ENCODE results near the gene SCN1B.

Gene SCN1B

DNA sequence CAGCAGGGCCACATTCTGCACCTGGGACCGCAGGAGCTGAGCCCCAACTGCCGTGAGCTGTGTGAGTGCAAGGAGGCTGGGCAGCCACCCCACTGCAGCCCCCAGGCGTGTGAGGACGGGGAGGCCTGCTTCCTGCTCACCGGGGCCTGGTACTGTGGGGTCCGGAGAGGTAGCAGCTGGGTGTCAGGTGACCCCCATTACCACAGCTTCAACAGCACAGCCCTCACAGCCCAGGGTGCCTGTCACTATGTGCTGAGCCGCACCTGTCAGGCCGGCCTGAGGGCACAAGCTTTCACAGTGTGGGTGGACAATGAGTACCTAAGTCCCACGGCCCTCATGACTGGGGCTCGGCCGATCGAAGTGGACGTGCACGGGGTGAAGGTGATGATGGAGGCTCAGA is 49.6 kb downstream of the SCN1B start:
- DNase-seq = no peak

GRCh38 chr19:35080613-35081170 is 50.4 kb downstream of the SCN1B start:
- no peak for DNase-seq

GRCh38 chr19:35081201-35081600 is 50.9 kb downstream of the SCN1B start:
- DNase-seq = no peak

DNA sequence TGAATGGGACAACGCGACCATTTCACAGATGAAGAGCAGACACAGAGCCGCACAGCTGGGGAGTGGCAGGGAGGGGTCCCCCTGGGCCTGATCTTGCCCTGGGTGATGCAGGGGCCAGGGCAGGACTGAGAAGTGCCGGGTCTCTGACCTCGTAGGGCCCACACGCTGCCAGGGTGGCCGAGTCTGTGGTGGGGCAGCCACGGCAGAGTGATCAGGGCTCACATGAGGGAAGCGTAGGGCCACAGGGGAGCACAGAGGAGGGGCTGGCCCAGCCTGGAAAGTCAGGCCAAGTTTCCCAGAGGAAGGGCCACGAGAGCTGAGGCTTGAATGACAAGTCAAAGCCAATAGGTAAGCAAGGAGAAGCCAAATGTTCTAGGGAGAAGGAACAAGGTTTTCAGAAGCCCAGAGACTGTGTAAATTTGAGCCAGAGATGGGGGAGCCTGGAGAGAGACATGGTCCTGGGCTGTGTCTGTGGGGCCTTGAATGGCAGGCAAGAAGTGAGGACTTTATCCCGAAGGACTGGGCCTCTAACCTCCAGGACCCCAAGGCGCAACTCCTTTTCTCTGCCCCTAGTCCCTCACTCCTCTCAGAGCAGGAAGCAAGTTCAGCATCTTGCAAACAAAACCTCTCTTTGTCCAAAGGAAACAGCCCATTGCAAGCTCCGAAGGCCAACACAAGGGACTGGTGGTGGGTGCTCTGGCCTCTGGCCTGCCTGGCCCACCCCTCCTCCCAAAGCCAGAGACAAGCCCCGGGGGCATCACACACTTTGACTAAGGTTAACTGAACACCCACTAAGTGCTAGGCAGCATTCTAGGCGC is 53.6 kb downstream of the SCN1B start:
- DNase-seq = no peak

DNA sequence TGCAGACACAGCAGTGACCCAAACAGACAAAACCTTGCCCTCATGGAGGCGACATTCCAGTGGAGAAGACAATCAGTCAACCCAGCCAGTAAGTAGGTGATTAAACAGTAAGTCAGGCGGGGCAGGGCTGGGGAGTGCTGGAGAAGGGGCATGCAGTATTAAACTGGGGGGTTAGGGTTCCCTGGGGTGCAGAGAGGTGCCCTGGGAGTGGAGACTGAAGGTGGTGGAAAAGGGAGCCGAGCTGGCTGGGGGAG is 54.2 kb downstream of the SCN1B start:
- DNase-seq = no peak

GRCh38 chr19:35085947-35086346 is 55.7 kb downstream of the SCN1B start:
- no peak for DNase-seq

DNA sequence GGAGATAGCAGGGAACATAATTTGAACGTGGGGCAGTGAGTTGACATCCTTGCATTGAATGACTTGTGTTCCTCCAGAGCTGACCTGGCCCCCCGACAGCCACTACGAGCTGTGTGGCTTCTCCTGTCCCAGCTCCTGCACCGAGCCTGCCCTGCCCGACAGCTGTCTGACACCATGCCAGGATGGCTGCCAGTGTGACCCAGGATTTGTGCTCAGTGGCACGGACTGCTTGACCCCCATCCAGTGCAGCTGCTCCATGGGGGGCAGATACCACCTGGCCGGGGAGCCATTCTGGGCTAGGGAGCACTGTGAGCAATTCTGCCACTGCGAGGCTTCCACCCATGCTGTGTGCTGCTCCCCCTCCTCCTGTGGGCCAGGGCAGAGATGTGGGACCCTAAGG is 56.2 kb downstream of the SCN1B start:
- no peak for DNase-seq

DNA sequence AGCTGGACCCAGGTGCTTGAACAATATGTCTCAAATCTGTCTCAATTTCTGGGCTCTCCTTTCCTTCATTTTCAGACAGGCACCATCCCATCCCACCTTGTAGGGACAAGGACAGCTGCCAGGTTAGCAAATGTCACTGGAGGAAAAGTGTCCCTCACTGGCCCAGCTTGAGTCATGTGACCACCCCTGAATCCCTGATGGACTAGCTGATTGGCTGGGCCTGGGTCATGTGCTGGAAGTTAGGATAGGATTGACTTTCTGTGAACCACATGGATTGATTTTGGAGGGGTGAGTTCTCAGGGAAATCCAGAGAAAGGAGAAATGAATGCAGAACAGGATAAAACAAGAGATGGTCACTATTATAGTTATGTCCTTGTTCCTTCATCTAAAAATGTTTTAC is 57.1 kb downstream of the SCN1B start:
- DNase-seq = no peak

DNA sequence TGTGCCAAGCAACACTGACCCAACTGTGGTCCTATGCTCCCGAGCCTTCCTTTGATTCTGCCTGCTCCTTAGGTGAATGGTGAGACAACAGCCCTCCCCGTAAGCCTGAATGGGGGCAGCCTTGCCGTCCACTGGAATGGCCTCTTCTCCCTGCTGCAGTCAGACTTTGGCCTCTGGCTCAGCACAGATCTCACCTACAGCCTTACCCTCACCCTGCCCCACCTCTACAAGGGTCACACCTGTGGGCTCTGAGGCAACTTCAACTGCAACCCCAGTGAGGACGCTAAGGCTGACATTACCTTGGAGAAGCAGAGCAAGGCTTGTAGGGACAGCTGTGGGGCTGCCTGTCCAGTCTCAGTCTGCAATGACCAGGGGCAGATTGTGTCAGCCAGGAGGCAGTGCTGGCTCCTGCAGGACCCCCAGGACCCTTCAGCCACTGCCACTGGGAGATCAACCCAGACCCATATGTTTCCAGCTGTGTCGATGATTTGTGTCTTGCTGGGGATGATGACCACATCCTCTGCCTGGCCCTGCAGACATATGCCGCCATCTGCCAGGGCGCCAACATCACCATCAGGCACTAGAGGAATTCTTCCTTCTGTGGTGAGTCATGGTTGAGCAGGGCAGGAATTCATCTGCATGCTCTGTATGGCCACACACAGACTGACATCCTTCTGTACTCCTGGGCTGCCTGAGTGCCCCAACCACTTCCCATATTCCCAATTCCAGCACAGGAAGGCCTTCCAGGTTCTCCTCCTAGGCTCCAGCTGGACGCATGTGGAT is 58.1 kb downstream of the SCN1B start:
- DNase-seq = no peak

- DNase-seq = no peak
These were observed 59.3 kb downstream of the SCN1B start for GRCh38 chr19:35089554-35089953.

All from activated gamma-delta T cell treated with Interleukin-2 at 50 U/mL for 16 hours (primary cell).